SK-MEL-5 (cell line): ENCODE measurements around the gene KCTD12. TPM values are rescaled to one million over a fixed set of nuclear protein-coding genes. Genes with fewer than 3 reads are reported as not detected.
A peak's percentile ranks its signal among the peaks of the same experiment; 100 is the strongest.
"Not testable (repeated sequence)": the region's sequence is repeated elsewhere in the genome, so short reads cannot be mapped to it uniquely, and the experiment has no call there.

ENCODE experiments used
- DNase-seq: peaks from one replicate; pipeline ENCODE4 v3.0.0-alpha.2; 2016; ENCODE audit warnings: low read depth, low spot score
- in situ Hi-C: cut with HindIII; loops from 2 replicates; pipeline ENCODE4 v1.10.0; 2016; ENCODE audit warnings: low sequenced_read_pairs, high pct_unique_total_duplicates, low pct_unique_long_range_greater_than_20kb
- polyA plus RNA-seq, 2 experiments: library from polyadenylated mRNA; depleted of rRNA; stranded (reverse); fragments of >200 nt; gene quantifications; 2 replicates each; pipeline ENCODE4 v1.2.3, GENCODE V29; 2015
- total RNA-seq: library from RNA; depleted of rRNA; stranded (reverse); fragments of >200 nt; shearing (Covaris generic); gene quantifications from 2 replicates; pipeline ENCODE4 v1.2.3, GENCODE V29; 2014; rRNA removed

Gene KCTD12
- 5.4 and 7.3 TPM in 2 replicates for total RNA-seq
- 7.4 and 9.2 TPM in 2 replicates for polyA plus RNA-seq (2015; cell fraction: cytosol; rRNA removed)
- polyA plus RNA-seq (2015; cell fraction: nucleus; rRNA removed): 2.7 and 3.3 TPM in 2 replicates

DNA sequence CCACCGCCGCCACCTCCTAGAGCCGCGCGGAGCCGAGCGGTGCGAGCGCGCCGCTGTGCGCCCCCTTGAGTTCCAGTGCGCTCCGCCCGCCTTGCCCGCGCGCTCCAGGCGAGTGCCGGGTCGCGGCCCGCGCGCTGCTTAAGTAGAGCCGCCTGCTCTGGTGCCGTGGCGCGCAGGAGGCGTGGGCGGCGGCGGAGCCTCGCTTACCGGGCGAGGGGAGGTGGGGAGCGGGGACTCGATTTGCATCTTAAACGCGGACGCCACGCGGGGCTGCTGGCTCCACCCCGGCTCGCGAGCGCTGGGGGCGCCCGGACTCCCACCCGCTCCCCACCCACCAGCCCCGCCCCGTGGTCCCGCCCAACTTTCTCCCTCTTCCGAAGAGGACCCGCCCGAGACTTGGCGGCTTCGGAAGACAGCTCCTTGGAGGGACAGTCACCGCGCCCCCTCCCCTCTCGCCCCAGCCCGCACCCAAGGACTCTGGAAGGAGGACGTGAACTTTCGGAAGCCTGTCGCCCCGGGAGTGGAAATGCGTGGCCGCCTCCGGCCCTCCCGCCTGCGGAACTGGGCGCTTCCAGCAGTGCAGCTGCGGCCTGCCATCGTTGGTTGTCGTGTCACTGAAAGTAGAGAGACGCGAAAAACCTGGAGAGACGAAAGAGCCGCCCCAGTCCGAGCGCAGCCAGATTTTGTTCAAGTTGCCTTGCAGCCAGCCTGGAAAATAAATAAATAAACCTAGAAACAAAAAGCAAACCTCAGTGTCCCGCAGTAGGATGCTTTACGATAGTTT, at the start of gene KCTD12:
TSS of gene KCTD12 (minus strand) at position 114 of the 784 bp plus-strand sequence. CDS start 257 bp downstream, outside the sequence.
- DNase-seq: peak; percentile 59
- in situ Hi-C loops: no loop called here

DNA sequence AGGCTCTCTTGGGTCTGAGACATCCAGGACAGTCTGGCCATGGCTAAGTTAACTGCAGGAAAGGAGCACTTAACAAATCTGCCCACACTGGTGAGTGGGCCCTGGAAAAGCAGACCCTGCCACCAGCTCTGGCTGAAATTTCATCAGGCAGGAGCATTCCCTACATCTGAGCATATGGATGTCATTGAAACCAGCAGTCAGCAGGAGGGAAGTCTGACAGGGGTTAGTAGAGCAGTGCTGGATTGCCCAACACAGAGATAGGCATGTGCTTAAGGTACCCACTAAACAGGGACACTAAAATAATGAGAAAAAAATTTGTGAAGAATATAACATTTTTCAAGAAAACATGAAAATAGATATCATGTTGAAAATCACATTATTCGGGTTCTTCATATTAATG, 48.5 kb upstream of the KCTD12 start:
- in situ Hi-C loops: no loop called here
- DNase-seq: no peak

DNA sequence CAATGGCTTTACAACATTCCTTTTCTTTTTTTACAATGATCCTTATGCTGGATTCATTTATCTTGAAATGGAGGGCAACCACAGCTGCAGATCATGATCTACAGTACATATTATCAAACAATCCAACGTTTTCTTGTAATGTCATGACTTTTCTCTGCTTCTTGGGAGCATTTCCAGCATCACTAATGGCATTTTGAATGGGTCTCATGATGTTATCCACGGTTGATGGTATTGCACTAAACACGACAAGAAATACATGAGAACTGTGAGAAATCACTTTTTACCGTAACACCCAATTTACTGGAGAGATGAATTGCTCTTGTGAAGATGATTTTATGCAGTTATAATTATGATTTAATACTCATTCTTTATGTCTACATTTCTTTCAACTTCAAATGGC, 45.9 kb upstream of the KCTD12 start:
- no peak for DNase-seq
- in situ Hi-C loops: no loop called here

DNA sequence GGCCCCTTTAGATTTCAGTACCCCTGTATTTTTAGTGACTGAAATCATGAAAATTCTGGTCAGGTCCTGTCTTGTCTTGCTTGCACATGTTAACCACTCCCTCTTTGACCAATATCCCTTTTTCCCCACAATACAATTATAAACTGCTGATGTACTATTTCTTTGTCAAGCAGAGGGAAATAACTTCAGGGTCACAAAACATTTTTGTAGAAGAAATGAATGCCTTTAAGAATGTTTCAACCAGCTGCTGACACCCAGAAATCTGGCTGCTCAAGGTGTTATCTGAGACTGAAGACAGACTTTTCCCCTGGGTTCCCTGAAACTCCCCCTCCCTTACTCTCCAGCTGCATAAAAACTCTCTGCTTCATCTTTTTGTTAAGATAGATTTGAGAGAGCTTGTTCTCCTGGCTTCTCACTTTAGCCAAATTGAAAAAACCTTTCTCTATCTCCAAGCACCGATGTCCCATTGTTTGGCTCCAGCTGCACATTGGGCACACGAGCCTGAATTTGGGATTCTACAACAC, 43.7 kb upstream of the KCTD12 start:
- in situ Hi-C loops: no loop called here
- no peak for DNase-seq

DNA sequence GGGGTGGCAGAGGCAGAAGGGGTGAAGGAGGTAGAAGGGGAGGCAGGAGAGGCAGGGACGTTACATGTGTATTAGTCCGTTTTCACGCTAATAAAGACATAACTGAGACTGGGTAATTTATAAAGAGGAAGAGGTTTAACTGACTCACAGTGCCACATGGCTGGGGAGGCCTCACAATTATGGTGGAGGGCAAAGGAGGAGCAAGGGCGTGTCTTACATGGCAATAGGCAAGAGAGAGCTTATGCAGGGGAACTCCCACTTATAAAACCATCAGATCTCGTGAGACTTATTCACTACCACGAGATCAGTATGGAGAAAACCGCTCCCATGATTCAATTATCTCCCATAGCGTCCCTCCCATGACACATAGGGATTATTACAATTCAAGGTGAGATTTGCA, 43.1 kb upstream of the KCTD12 start:
- DNase-seq: no peak
- in situ Hi-C loops: no loop called here

DNA sequence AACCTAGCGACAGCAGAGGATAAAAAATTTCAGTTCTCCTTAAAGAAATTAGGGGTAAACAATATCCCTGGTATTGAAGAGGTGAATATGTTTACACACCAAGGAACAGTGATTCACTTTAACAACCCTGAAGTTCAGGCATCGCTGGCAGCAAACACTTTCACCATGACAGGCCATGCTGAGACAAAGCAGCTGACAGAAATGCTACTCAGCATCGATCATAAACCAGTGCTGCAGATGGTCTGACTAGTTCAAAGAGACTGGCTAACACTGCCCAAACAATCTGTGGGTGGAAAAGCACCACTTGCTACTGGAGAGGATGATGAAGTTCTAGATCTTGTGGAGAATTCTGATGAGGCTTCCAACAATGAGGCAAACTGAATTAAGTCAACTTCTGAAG, 42.3 kb upstream of the KCTD12 start:
- in situ Hi-C loops: no loop called here
- no peak for DNase-seq

DNA sequence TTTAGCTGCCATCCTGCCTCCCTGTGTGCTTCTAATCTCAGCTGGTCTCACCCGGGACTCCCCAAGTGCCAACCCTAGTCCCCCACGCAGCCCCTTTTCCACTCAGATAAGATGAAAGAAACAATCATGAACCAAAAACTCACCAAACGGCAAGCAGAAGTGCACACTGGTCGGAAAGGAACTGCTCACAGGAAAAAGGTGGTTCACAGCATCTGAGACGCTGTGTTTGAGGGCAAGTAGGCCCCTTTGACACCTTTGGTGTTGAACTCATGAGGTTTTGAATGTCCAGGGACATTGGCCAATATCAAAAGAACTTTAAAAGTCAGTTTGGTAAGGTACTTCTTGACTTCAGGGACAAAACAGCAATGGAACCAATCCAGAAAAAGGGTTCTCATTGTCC, 41.8 kb upstream of the KCTD12 start:
- in situ Hi-C loops: no loop called here
- DNase-seq: no peak

DNA sequence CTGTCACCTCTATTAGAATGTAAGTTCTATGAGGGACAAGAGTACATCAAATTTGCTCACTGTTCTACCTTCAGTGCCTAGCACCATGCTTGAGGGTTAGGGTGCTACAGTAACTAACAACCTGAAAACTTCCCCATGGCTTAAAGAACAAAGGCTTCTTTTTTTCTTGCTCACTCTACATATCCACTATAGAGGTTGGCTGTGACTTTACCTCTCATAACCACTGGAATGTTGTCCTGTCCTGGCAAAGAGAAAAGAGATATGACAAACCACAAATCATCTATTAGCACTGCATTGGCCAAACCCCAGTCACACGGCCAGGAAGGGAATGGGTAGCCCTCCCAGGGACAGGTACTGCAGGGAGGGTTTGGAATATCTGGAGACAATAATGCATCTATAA, 38.9 kb upstream of the KCTD12 start:
- no peak for DNase-seq
- in situ Hi-C loops: no loop called here

DNA sequence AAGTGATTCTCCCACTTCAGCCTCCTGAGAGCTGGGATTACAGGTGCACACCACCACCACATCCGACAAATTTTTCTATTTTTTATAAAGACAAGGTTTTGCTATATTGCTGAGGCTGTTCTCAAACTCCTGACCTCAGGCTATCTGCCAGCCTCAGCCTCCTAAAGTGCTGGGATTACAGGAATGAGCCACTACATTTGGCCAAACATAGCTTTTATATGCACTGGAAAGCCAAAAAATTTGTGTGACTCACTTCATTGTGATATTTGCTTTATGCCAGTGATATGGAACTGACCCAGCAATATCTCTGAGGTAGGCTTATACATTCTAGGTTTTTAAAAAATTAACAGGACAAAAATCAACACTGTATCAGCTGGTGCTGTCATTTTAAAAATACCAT, 35.3 kb upstream of the KCTD12 start:
- no peak for DNase-seq

DNA sequence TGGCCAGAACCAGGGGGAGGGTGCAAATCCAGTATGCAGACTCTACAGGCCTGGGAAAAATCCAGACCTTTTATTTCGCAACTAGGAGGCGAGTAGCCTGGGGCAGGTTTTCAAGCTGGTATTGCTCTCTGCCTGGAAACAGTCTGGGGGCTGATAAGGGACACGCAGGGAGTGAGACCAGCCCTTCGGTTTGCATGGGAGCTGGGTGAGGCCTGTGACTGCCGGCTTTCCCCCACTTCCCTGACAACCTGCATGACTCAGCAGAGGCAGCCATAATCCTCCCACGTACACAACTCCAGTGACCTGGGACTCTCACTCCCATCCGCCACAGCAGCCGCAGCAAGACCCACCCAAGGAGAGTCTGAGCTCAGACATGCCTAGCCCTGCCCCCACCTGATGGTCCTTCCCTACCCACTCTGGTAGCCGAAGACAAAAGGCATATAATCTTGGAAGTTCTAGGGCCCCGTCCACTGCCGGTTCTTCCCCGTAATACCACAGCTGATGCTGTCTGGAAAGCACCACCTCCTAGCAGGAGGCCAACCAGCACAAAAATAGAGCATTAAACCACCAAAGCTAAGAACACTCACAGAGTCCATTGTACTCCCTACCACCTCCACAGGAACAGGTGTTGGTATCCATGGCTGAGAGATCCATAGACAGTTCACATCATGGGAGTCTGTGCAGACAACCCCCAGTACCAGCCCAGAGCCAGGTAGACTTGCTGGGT, 31.7 kb upstream of the KCTD12 start:
- DNase-seq, in situ Hi-C loops: not testable (repeated sequence)

More for the DNA sequence above, 35.3 kb upstream of the KCTD12 start:
- in situ Hi-C loops: no loop called here

DNA sequence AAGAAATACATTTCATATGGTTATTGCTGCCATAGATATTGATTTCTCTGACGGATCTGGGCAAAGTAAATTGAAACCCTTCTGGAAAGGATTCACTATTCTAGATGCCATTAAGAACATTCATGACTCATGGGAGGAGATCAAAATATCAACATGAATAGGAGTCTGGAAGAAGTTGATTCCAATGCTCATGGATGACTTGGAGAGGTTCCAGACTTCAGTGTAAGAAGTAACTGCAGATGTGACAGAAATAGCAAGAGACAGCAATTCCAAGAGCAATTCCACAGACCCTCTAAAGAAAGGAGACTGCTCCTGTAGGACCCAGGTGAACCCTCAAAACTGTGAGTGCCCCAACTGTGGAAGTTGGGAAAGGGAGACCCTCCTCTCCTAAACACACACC, 30.9 kb upstream of the KCTD12 start:
- in situ Hi-C loops: no loop called here

DNA sequence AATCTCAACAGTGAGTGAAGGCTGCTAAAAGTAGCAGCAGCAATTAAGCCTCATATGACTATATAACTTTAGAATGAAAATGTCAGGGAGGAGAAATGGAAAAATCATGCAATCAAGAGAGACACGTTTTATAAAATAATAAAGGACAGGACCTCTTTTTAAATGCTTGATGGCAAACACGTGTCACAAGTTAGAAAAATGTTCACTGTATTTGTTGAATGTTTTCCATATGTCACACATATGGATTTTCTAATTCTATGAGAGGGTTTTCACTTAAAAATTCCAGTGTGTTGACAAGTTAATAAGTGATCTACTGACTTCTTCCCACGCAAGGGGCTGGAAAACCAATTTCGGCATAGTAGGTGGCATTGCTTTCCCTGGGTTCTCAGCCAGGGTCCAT, 27.7 kb upstream of the KCTD12 start:
- in situ Hi-C loops: no loop called here
- no peak for DNase-seq

More for the DNA sequence above, 30.9 kb upstream of the KCTD12 start:
- no peak for DNase-seq

DNA sequence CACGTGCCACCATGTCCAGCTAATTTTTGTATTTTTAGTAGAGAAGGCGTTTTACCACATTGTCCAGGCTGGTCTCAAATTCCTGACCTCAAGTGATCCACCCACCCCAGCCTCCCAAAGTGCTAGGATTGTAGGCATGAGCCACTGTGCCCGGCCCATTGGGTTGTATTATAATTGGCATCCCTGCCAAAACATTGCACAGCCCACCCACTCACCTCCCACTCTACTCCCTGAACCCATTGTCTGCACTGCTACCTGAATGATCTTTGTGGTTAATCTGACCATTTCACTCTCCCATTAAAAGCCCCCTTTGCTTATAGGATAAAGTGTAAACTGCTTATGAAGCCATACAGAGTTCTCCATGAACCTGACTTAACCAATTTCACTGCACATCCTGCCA, 26.3 kb upstream of the KCTD12 start:
- DNase-seq: no peak
- in situ Hi-C loops: no loop called here

DNA sequence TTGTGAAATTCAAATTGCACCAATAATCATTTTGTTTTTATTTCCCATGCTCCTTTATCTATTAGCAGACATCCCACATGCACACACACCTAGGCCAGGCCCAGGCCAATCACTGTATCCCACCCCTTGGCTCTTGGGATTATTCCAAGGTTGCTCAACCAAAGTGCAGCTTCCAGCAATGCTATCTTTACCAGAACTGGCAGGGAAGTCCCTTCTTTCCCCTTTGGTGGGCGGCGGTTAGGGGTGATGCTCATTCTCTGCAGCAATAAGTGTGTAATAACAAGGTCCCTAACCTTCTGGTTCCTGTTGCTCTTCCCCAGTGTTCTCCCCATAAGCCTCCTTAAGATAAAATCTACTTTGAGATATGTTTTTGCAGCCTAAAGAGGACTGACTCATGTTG, 18.3 kb upstream of the KCTD12 start:
- DNase-seq: no peak
- in situ Hi-C loops: no loop called here

DNA sequence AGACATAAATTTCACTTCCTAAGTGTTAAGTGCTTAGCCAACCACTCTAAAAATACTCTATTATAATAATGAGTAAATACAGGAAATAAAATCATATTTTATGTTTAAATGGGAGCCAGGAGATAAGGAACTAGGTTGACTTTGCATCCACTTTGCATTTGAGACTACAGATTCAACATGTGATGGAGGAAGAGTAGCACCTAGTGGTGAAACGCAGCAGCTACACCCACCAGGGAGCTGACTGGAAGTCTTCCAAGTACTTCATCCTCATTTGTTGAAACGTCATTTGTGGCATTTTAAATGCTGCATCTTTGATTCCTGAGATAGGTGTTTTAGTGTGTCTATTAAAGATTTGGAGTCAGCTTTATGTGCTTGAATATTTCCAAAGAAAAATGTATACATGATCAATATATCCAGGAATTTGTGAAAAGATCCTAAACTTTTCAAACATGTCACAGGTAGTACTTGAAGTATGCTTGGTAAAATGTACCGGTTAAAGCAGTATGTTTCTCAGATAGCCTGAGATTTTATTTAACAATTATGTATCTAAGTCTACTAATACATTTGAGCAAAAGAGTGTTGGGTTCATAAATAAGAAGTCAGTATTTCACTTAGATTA, 17.4 kb upstream of the KCTD12 start:
- in situ Hi-C loops: no loop called here
- DNase-seq: peak; percentile 83

DNA sequence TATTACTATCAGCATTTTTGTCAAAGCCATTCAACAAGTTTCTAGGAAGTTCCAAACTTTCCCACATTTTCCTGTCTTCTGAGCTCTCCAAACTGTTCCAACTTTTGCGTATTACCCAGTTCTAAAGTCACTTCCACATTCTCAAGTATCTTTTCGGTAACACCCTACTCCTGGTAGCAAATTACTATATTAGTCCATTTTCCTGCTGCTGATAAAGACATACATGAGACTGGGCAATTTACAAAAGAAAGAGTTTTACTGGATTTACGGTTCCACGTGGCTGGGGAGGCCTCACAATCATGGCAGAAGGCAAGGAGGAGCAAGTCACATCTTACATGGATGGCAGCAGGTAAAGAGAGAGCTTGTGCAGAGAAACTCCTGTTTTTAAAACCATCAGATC, 12.9 kb upstream of the KCTD12 start:
- in situ Hi-C loops: not testable (repeated sequence)

DNA sequence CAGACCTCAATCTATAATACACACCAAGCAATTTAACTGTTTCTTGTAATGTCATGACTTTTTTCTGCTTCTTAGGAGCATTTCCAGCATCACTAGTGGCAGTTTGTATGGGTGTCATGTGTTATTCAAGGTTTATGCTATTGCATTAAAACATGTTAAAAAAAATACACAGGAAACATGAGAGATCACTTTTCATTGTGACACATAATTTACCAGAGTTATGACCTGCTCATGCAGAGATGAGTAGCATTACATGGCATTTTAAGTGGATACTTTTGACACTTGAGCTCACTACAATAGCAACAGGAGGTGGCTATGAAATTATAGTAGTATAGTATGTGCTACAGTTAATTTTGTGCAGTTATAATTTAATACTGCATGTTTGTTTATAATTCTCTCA, 11.0 kb upstream of the KCTD12 start:
- in situ Hi-C loops: not testable (repeated sequence)

More for the DNA sequence above, 12.9 kb upstream of the KCTD12 start:
- not testable (repeated sequence) for DNase-seq

More for the DNA sequence above, 11.0 kb upstream of the KCTD12 start:
- DNase-seq: not testable (repeated sequence)
